GM20431 (cell line): ENCODE results near the gene SLC43A1.

Source experiments
- in situ Hi-C: fragments of 300-500 bp; cut with MseI, MboI; formaldehyde crosslinking; loops from one replicate; pipeline ENCODE4 v1.15.0; 2020; ENCODE audit warnings: low sequenced_read_pairs; ENCODE audit not compliant: unreplicated experiment

Gene SLC43A1

DNA sequence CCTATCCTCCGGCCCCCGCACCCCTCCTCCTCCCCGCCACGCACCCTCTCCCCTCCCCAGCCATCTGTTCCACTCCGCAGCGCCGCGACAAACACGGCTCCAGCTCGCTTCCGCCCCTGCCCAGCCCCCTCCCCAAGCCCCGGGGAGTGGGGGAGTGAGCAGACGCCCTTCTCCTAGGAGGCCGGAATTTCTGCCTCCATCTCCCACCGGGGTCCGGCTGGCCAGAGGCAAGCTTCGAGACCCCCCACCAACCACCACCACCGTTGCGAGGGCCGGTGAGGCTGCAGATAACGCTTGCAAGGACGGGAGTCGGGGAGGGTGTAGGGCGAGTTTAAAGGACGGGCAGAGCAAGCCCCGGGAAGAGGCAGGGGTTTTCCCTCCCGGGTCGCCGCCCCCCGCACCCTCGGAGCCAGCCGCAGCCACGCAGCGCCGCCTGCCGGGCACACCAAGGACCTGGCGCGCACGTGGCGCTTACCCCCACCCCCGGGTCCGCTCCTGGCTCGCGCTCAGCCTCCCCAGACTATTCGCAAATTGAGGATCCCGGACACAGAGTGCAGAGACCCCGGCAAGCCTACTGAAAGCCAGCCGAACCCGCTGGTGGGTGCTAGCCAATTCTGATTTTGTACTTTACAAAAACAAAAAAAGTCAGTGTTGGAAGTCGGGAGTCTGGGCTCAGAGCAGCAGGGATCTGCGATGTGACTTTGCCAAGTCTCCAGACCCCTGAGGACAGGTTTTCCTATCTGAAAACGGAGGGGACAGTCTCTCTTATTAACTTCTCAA, 32.5 kb downstream of the SLC43A1 start:
- in situ Hi-C loops: no loop called here

DNA sequence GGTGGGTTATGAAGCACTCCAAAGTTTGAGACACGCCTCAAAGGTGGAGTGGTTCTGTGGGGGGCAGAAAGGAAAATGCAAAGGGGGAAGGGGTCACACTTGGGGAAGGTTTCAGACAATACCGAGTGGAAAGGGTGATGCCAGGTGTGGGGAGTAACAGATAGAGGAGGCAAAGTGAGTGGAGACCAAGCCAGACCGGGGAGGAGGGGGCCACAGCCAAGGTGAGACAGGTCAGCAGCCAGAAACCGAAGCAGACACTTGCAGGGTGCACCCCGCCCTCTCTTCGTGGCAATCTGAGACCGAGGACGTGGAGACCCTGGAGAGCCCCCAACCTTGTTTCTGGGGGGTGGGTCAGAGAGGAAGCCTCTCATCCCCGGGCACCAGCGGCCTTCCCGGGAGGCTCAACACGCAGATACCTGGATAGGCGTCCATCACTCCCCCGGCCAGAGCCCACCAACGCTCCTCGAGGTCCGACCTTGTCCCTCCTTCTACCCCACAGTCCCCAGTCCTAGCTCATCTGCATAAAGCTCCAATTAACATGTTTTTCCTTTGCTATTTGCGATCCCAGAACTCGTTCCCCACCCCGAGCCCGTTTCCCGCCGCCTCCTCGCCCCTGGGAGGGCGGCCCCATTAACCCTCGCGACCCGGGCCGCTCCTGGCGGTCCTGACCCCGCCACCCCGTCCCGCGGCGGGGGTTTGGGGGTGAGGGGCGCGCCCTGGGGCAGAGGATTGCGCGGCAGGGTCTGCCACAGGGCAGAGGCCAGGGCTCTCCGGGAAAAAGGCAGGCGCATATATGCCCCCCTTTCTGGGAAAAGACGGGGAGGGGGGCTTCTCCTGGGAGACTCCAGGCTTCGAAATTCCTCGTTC, 33.4 kb downstream of the SLC43A1 start:
- in situ Hi-C loops: no loop called here

DNA sequence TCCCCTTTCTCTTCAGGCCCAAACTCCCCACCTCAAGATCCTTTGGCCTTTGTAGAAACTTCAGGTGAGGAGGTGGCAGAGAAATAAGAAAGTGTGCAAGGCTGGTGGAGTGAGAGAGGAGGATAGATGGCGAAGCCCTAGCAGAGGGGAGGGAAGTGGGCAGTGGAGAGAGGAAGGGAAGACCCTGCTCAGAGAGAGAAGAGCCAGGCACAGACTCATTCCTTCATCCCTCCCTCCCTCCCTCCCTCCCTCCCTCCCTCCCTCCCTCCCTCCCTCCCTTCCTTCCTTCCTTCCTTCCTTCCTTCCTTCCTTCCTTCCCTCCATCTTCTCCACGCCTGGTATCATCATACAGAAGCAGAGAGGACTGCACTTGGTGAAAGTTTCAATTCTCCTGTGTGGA, 34.2 kb downstream of the SLC43A1 start:
- in situ Hi-C loops: no loop called here

DNA sequence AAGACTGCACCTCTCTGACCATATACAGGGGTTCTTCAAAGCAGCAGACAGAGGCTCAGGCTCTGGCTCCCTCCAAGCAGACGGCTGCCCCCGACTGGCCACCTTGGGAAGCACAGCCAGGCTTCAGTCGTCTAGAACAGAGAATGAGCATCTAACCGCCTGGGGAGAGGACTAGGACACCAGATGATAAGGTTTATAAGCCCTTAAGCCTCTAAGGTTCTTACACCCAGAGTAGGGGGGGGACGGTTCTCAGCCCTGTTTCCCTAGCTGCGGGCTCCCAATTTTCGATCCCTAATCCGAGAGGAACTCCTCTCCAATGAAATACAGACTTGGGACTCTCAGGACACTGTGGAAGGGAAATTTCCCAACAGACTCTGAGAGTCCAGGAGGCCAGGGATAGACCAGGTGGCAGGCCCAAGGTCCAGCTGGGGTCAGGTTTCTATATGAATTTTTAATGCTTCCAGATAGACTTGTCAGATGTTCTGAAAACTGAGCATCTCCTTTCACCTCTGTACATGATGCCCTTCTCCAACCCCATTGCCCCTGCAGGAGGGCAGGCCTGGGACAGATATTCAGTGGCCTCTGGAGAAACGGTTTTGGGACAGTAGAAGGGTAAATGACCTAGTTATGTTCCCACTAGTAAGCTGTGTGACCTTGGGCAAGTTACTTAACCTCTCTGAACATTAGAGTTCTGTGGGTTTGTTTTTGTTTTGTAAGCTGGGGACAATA, 34.9 kb downstream of the SLC43A1 start:
- in situ Hi-C loops: no loop called here

DNA sequence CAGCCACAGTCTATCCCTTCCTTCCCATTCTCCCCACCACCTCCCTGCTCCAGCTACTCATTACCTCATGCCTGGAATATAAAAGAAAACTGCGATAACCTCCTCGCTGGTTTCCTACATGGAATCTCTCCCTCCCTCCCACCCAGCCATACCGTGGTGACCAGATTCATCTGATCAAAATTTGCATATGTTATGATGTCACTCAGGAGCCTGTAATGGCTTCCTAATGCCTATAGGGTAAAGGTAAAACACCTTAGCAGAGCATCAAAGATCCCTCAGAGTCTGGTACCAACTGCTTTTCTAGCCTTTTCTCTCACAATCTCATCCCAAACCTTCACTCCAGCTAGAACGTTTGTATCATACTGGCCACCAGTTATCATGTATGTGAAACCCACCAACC, 35.6 kb downstream of the SLC43A1 start:
- in situ Hi-C loops: no loop called here

DNA sequence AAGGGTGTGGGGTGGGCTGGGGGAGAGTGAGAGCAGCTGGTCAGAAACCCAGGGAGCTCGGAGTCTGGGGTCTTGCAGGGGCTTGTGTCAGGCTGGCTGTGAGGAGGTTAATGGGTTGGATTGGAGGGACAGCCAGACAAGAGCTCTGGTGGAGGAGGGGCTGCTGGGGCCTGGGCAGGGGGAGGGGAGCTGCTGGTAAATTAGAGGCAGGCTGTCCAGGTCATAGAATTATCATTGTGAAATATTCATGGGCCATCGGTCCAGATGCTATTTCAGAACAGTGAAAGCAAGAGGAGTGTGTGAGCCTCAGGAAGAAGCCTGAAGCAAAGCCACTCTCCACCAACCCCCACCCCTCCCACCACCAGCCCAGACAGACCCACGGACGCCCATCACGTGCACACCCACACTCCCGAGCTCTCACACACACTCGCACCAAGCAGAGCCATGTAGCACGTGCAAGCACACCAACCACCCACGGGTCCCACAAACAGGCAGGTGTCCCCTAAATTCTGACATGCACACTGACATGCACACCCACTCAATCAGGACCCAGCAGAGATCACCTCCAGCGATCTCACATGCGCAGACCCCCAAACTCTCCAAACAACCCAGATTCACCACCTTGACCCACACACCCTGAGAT, 36.4 kb downstream of the SLC43A1 start:
- in situ Hi-C loops: no loop called here

DNA sequence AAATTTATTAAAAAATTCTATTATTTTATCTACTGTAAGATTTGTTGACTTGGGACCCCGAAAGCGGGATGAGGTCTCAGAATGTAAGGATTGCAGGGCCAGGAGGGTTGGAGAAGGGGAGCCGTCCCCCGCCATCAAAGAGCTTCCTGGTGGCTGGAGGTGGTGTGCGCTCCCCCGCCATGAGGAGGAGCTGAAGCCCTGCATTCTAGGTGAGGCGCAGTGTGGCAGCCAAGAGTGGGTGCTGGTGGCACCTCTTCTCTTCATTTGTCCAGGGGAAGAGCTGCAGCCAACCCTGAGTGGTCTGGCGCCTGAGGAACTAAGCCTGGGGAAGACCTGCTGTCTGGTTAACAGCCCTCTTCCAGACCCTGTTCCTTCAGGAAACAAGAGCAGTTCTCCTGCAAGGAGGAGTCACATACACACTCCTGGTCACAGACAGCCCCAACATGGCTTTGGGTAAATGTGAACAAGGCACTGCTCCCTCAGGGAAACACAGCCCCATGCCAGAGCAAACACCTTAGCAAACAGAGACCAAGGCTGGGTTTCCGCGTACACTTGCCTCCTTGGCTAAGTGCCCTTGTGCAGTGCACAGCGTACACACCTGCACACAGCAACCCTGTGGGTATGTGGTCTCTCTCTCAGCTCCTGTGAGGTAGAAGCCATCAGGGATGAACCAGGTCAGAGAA, 37.9 kb downstream of the SLC43A1 start:
- in situ Hi-C loops: no loop called here

DNA sequence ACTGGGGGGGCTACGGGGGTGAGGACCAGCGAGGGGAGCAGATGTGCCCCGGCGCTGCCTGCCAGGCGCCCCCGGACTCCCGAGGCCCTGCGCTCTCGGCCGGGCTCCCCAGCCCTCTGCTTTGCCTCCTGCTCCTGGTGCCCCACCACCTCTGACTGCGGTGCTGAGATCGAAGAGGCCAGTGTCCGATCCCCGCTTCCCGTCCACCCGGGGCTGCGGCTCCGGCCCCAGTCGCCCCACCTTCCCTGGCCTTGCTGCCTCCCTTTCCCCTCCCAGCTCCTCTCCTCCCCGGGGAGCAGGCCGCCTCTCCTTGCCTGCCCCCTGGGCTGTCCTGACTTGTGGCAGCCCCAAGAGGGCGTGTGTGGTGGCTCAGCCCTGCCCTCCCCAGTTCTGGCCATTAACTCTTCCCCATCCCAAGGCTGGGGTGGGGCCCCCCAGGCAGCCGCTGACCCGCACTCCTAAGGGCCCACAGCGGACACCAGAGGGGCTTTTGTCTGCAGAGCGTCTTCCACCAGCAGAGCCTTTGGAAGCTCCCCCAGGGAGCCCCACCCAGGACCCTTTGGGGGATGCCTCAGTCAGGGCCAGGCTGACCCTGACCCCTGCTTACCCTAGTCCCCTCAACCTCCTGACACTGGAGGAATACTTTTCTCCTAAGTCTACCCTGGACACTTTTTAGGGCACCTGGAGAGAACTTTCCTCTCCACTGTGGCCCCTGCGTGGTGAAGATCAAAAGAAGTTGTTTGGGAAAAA, 38.6 kb downstream of the SLC43A1 start:
- in situ Hi-C loops: no loop called here

DNA sequence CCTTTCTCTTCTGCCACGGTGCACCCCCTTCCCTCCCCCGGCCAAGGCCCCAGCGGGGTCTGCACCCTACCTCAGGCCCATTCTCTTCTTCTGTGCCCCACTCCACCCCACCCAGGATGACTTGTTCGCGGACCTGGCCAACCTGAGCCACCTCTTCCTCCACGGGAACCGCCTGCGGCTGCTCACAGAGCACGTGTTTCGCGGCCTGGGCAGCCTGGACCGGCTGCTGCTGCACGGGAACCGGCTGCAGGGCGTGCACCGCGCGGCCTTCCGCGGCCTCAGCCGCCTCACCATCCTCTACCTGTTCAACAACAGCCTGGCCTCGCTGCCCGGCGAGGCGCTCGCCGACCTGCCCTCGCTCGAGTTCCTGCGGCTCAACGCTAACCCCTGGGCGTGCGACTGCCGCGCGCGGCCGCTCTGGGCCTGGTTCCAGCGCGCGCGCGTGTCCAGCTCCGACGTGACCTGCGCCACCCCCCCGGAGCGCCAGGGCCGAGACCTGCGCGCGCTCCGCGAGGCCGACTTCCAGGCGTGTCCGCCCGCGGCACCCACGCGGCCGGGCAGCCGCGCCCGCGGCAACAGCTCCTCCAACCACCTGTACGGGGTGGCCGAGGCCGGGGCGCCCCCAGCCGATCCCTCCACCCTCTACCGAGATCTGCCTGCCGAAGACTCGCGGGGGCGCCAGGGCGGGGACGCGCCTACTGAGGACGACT, 39.3 kb downstream of the SLC43A1 start:
- in situ Hi-C loops: no loop called here

DNA sequence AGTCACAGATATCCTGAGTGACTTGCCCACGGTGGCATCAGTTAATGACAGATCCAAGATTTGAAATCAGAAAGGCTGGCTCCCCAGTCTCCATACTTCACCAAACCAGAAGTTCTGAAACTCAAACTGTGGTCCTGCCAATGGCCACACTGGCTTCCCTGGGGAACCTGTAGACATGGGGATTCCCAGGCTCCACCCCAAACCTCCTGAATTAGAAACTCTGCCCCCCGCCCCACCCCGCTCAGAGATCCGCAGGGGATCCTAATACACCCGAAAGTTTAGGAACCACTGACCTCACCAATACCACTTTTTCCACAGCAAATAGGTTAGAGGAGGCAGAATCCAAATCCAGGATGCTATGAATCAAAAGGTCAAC, 39.8 kb downstream of the SLC43A1 start:
- in situ Hi-C loops: no loop called here

DNA sequence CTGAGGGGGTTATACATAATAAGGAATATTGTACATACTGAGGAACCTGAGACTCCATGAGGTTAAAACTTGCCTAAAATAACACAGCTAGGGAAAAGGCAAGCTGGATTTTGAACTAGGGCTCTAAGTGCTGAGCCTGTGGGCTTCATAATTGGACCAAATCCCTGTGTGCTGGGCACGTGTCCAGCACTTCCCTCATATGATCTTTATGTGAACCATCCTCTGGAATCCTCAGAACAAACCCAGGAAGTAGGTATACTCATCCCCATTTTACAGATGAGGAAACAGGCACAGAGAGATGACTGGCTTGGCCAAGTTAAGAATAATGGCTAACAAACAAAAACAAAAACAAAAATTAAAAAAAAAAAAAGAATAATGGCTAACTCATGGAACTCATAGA, 40.3 kb downstream of the SLC43A1 start:
- in situ Hi-C loops: no loop called here

DNA sequence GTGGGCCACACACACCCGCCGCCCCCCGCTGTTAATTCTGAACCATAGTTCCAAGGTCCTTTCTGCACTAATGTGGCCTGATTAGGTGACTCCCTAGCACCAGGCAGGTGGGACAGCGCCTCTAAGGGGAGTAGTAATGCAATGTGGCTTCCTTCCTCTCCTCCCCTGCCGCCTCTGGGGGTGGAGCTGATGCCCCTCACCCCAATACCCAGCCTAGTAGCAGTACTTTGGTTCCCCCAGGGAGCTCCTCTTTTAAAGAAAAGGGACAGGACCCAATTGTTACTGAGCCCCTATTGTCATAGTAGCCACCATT, 40.7 kb downstream of the SLC43A1 start:
- in situ Hi-C loops: no loop called here

DNA sequence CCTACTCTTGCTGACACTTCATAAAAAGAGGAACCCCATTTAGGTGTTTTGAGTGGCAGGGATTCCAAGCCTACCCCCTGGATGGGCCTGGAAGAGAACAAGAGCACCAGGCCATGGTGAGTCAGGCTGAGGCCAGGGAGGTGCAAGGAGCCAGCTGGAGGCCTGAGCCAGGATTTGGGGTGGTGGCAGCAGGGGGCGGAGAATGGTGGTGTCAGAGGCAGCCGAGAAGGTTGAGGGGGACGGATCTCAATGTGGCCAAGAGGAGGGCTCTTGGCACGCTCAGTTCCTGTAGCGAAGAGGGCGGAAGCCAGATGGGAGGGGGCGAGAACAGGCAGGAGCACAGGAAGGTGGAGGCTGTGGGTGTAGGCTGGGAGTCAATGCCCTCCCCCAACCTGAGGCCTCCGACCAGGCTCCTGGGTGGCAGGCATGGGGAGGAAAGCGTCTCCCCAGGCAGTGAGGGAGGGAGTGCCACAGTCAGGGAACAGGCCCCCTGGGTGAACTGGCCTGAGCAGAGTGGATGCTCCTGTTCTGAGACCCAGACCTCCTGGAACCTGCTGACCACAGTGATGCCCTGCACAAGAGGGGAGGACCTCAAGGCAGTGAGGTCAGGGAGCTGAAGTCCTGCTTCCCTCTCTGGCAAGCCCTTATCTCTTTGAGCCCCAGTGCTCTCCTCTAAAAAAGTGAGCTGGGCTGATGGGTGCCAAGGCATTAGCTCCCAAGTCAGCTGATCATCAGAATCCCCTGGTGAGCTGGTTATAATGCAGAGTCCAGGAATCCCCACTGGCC, 41.3 kb downstream of the SLC43A1 start:
- in situ Hi-C loops: no loop called here

DNA sequence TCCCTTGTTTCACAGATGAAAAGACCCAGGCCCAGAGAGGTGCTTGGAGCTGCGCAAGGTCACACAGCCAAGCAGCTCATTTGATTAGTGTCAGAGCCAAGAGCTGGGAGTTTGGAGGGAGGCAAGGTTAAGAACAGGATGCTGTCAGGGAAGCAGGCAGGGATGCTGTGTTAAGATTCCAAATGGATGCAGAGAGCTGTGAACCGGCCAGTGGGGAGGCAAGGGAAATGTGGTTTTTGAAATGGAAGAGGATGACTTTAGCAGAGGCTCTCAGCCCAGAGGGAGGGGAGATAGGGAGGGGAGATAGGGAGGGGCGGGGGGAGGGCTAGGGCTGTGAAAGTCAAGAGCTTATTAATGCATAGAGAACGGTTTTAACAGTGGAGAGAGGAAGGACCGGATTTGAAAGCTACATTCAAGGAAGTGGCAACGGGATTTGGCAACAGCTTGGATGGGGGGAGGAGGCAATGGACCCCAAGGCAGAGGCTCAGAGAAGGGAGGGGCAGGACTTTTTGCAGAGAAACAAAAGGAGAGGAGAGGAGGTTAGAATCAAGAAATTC, 42.1 kb downstream of the SLC43A1 start:
- in situ Hi-C loops: no loop called here

DNA sequence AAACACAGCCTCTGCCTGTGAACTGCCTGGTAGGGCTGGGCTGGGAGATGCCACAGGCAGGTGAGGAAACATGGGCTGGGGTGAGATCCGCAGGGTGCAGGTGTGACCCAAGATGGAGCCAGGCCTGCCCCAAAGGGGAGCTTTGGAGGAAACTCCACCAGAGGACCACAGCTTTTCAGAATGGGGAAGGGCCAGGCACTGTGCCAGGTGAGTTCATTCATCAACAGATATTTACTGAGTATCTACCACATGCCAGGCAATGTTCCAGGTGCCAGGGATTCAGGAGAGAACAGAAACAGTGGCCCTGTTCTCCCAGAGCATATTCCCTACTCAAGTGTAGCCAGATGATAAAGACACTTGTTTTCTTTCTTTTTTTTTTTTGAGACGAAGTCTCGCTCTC, 44.0 kb downstream of the SLC43A1 start:
- in situ Hi-C loops: no loop called here

DNA sequence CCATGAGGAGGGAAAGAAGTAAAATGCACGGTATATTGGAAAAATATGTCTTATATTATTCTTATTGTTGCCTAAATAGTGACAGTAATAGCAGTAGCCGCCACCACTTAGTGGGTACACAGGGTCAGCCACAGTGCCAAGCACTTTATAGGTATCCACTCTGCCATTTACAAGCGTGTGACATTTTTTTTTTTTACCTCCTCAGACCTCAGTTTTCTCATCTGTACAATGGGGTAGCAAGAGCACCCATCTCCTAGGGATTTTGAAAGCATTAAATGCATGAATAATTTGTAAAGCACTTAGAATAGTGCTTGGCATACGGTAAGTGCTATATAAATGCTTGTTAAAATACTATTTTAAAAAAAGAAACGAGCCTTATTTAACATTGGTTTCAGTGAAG, 46.2 kb downstream of the SLC43A1 start:
- in situ Hi-C loops: no loop called here

DNA sequence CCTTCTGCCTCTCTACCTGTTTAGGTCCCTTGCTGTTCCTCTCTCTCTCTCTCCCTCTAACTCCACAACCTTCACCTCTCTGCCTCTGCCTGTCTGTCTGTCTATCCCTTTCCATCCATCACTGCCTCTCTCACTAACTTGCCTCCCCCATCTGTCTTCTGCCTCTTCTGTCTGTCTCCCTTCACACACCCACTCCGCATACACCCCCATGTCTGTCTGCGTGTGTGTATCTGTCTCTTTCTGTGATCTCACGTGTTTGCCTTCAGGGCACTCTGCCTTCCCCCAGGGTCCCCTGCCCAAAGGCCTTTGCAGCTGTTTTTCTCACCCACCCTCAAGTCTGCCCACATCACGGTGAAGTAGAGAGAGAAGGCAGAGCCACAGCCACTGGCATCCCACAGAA, 47.2 kb downstream of the SLC43A1 start:
- in situ Hi-C loops: no loop called here
